ENCODE measurements around the gene HSDL1.
"Not testable (repeated sequence)": the region's sequence is repeated elsewhere in the genome, so short reads cannot be mapped to it uniquely, and the experiment has no call there.

The HSDL1 gene

DNA sequence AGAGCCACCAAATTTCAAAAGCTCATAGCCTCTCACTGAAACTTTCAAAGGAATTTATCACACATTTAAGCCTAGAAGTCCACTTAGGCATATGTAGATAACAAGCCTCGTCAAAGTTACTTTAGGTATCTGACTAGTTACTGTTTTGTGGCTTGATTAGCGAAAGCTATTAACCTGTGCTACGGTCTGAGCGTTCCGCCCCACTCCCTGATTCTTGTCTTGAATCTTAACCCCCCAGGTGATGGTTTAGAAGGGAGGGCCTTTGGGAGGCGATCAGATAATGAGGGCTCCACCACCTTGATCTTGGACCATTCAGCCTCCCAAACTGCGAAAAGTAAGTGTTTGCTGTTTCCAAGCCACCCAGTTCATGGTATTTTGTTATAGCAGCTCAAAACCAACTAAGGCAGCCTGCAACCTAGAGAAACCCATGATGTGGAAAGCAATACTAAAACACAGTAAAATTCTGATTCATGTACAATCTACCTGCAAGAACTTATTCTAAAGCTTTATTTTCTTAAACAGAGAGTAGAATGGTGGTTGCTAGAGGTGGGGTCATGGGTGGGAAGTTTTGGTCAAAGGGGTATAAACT, 7.1 kb downstream of the HSDL1 start:
- no peak for DNase-seq

DNA sequence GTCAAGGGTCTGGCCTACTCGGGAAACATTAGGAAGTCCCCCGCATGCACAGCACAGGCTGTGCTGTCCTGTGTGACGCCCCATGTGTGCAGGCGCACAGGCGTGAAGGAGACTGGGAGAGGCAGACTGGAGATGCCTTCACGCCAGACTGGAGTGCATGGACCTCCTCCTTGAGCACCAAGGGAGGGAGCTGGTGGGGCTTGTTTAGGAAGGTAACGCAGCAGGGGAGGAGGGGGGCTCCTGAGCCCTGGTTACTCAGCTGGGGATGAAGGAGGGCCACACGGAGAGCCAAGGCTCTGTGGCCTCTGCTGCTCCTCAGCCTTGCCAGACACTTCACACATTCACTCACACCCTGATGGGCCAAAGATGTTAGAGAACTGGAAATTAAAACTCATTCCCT, 7.7 kb downstream of the HSDL1 start:
- no peak for DNase-seq

DNA sequence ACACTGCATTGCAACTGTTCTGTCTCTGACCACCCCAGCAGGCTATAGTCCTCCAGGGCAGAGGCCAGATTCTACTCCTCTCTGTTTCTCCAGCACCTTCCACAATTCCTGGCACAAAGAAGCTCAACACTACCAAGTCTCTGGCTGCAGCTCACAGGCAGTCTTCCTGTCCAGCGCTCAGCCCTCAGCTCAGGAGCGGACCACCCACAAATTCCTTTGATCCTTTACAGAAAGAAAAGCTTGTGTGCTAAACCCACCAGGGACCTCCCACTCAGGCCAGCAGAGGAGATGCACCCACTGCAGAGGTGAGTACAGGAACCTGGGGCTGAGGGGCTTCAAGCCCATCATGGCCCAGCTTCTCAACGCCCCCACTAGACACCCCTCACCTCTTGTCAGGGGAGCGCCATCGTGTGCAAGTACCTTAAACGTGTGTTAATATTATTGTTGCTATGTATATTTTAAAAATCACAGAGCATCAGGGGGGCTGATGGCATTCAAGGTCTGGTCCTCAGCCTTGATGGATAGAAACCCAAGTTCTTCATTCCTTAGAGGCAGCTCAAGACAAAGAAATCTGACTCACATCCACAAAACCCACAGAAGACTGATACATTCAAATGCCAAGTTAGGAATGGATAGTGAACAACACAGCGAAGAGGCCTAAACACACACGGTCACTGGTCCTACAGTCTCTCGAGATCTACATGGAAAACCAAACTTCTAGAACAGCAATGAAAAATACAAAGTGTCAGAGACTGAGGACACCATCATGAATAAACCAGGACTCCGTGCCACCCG, 8.4 kb downstream of the HSDL1 start:
- DNase-seq = no peak

DNA sequence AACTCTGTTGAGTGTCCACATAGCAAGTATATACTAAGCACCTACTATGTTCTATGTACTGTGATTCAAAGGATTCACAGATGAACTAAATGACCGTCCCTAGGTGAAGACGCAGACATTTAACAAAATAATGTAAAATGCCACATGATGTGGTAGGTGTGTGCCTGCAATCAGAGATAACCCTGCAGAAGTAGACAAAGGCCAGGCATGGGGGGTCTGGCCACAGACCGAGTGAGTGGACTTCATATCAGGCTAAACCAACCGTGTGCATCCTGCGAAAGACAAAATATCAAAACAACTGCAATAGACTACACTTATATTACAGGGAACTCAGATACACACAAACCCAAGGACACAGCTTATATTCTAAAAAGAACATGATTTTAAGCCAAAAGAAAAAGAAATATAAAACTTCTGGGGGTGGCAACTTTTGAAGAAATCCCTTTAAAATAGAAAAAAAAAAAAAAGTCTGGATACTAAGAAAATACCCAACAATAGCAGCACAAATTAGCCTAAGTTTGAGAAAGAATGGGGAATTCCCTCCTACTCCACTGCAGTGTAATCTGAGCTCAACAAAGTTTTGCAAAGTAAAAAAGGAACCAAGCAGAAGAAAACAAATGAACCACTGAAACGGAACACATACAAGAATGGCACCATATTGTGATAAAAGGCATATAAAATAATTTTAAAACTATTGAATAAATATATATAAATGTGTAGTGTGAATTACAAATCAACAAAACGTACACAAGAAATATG, 12.3 kb downstream of the HSDL1 start:
- no peak for DNase-seq

DNA sequence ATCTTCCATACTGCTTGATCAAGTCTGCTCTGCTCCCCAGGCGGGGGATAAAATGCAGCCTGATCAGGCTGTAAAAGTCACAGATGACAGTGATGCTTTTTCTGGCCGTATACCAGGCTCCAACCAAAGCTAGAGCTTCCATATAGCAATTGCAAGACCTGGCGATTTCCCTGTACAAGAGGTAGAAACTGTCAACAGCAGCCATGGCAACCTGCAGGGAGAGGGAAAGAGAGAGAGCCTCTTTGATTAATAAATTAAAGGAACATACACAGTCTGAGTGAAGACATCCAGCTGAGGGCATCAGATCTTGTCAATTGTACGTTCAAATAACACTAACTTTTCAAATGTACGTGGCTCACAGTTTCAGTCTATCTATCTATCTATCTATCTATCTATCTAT, 13.9 kb downstream of the HSDL1 start:
- DNase-seq = no peak

DNA sequence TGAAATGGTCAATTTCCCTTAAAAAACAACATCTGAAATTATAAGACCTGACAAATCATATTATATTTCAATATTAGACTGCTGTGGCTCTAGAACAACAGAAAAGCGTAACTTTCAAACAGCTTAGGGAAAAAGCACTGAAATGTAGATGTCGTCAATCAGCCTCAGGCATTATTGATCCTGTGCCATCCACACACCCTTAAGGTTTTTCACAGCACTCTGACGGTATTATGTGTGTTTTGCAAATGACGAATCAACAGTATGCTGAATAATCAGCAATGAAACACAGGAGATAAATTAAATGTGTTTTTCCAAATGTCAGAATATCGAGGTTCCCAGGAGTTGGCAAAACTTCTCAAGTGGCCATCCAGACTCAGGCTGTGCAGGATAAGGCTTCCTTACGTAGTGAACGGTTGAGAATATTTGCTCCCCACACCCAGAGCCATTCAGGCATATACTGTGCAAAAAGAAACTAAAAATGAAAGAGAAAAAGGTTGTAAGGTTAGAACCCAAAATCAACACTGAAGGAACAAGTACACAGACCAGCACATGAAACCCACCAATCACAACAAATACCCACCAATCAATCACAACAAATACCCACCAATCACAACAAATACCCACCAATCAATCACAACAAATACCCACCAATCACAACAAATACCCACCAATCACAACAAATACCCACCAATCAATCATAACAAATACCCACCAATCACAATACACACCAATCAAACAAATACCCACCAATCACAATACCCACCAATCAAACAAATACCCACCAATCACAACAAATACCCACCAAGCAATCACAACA, 20.5 kb downstream of the HSDL1 start:
- no peak for DNase-seq

DNA sequence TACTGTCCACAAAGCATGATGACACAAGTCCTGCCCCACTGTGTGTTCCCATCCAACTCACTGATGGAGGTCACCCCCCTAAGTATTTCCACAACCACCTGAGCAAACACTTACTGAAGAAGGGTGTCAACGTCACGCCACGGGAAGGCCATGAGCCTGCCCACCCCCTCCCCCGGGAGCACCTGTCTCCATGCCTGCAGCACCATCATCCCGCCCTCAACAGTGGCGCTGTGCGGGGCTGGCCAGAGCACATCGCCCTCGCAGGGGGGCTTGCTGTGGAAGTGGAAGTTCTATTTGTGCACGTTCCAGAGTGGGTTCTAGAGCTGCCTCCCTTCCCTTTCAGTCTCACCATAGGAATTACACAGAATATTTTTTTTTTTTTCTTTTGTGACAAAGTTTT, 24.0 kb downstream of the HSDL1 start:
- DNase-seq = no peak

DNA sequence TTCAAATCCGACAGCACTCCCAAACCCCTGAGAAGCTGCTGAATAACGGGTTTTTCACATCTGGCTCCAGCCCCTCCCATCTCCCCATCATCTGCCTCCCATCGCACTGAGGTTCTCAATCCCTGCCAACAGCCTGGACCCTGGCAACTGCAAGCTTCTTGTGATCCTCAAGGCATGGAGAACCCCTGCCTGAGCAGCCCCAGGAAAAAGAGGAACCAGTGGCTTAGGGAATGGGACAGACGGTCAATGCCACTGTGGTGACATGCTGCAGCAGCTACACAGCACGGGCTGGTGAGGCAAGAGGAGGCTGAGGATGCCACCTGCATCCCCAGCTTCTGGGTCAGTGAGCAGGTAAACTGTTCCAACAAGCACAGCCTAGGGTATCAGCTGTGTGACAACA, 25.0 kb downstream of the HSDL1 start:
- no peak for DNase-seq

DNA sequence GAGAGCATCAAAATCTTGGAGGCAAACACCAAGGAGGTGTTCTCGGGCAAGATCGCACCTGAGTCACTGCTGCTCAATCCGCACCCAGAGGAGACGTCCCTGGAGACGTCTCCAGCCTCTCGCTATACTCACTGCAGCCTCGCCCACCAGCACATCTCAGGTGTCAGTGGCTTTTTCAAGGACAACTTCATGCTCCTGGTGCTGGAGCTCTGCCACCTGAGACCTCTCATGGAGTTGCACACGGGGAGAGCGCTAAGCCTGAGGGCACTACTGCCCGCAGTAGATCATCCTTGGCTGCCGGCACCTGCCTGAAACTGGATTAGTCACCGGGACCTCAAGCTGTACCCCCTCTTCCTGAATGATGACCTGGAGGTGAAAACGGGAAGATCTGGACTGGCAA, 25.6 kb downstream of the HSDL1 start:
- DNase-seq = no peak

DNA sequence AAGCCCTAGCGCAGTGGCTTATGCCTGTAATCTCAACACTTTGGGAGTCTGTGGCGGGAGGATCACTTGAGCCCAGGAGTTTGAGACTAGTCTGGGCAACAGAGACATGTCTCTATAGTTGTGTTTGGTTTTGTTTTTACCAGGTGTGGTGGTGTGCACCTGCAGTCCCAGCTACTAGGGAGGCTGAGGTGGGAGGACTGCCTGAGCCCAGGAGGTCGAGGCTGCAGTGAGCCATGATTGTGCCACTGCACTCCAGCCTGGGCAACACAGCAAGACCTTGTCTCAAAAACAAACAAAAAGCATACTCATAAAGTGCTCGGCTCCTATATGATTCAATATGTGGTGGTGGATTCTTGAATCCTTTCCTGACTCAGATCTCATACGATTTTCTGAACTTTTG, 26.7 kb downstream of the HSDL1 start:
- not testable (repeated sequence) for DNase-seq

DNA sequence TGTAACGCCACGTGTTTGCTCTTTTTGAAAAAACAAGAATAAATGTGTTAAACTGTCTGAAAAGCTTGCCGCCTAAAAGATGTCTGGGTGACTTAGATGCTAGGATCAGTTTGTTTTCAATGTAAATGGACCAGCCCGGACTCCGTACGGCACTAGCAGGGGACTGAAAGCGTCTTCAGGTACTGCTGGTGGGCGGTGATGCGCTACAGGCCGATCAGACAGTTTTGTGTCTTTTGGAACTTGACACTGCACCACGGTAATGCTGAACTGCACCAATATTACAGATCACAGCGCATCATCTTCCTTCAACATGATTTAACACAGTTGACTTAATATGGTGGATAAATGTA, 27.5 kb downstream of the HSDL1 start:
- DNase-seq = no peak

DNA sequence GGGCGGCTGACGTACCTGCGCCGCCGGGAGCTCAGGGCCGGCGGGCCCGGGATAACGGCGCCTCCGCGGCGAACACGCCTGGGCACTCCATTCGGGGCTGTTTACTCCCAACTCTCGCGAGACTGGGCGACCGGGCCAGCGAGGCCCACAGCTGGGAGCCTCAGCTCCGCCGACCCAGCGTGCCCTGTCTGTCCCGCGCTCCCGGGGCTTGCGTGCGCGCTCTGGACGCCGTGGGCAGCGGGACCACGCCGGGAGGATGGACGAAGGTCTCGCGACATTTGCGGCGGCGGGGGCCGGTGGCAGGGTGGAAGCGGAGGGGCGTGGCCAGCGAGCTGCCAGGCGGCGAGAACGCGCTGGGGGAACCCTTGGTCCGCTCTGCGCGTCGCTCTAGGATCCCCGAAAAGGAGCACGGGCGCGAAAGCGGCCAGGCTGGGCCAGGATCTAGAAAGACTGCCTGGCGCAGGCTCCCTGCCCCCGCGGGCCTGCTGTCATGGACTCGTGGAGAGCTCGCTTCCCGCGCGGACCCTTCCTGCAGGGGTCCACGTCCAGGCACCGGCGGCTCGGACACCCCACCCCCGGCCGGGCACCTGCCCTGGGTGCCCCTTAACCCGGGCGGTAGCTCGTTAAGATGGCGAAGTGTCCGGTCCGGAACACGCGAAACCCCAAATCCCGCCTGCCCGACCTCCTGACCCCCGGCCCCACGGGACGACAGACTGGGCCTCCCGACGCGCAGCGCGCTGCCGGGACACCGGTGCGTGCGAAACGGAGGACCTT, 28.1 kb downstream of the HSDL1 start, which contains the start of gene MBTPS1:
TSS of gene MBTPS1 (minus strand) at position 223 of the 774 bp plus-strand sequence. CDS start 15,159 bp downstream, outside the sequence.
- peak; percentile 89 to 91 for DNase-seq

DNA sequence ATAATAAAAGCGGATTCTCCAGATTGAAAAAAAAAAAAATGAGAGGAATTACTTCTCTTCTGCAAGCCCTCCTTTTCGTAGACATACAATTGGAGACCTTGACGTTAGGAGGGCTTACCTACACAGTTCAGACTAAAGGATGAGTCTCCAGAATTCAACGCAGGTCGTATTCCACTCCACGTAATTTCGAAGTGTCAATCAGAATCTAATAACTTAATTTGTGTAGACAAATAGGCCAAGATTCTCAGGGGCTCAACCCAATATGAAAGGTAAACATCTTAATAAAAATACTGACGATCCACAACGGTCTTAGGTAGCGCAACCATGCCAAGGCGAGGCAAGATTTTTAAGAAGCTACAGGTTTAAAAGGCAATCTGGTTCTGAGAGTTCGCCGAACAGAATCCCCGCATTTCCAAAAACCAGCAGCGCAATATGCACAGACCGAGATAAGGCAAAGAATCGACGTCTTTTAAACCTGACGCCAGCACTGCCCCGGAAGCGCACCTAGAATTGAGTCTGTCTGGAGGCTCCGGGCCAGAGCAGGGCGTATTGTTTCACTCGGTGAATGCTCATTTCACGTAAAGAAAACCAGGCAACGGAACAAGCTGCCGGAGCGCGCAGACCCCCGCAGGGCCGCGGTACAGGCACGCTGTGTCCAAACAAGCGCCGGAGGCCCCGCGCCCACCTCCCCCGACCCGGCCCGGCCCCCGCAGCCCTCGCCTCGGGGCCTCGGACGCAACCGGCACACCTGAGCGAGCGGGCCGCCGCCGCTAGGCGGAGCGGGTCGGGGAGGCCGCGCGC, 28.9 kb downstream of the HSDL1 start:
- no peak for DNase-seq

DNA sequence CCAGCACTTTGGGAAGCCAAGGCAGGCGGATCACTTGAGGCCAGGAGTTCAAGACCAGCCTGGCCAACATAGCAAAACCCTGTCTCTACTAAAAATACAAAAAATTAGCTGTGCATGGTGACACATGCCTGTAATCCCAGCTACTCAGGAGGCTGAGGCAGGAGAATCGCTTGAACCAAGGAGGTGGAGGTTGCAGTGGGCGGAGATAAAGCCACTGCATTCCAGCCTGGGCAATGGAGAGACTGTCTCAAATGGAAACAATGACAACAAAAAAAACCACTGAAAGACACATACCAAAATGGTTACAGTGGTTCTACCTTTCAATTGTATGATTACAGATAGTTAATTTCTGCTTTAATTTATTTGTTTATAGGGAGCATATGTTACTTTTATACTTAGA, 33.0 kb downstream of the HSDL1 start:
- DNase-seq = not testable (repeated sequence)

DNA sequence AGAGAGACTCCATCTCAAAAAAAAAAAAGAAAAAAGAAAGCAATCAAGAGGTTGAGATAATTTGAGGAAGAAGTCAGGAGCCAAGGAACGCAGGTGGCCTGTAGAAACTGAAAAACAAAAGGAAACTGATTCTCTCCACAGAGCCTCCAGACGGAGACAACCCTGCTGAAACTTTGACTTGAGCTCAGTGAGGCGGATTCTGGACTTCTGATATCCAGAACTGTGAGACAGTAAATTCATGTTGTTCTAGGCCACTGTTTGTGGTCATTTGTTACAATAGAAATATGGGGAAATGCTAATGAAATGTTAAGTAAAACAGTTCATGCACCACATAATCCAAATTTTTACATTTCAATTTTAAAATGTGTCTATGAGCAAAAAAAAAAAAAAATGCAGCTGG, 33.5 kb downstream of the HSDL1 start:
- no peak for DNase-seq

DNA sequence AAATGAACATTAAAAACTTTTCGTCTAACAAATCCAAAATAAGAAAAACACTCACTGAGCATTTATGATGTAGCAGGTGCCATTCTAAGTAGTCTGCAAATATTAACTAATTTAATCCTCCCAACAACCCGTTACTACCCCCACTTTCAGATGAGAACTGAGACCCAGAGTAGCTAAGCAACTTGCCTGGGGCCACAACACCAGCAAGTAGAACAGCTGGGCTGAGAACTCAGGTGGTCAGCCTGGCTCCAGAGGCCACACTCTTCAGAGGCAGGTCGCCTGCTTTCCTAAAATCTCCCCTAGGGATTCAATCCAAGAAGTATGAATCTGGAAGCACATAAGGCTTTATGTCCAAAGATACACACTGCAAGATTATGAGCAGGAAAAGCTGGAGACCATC, 34.5 kb downstream of the HSDL1 start:
- DNase-seq = no peak

DNA sequence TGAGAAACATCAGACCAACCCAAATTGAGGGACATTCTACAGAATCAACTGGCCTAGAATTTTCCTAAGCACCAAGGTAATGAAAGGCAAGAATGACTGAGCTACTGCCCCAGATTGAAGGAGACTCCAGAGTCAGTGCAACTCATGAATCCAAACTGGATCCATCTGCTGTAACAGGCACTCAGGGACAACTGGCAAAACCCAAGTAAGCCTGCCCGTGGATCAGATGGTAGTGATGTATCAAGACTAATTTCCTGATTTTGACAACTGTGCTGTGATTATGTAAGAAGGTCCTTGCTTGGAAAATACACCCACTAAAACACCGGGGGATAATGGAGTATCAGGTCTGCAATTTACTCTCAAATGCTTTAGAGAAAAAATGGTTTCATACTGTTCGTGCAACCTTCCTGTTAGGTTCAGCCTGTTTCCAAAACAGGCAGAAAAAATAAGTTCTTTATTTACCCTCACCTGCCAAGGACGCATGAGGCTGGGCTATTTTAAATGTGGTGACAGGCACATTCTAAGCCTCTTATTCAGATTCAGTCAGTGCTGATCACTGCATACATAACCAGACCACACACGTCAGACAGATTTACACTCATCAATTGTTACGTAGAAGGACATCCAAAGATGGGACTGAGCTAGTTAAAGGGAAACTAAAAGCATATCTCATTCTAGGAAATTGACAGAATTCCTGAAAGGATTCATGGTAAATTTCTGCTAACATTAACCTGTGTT, 35.2 kb downstream of the HSDL1 start:
- no peak for DNase-seq

DNA sequence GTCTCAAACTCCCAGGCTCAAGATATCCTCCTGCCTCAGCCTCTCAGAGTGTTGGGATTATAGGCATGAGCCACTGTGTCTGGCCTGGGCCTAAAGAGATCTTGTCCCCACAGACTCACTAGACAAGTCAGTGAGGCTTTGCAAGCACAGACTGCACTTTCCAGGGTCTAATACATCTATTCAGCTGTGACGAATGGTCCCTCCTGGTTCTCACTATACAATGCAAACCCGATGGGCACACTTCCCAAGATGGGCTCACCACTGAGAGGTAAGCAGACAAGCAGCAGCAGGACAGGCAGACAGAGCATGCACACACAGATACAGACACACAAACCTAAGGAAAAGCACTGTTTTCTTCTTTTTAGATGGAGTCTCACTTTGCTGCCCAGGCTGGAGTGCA, 37.1 kb downstream of the HSDL1 start:
- no peak for DNase-seq

DNA sequence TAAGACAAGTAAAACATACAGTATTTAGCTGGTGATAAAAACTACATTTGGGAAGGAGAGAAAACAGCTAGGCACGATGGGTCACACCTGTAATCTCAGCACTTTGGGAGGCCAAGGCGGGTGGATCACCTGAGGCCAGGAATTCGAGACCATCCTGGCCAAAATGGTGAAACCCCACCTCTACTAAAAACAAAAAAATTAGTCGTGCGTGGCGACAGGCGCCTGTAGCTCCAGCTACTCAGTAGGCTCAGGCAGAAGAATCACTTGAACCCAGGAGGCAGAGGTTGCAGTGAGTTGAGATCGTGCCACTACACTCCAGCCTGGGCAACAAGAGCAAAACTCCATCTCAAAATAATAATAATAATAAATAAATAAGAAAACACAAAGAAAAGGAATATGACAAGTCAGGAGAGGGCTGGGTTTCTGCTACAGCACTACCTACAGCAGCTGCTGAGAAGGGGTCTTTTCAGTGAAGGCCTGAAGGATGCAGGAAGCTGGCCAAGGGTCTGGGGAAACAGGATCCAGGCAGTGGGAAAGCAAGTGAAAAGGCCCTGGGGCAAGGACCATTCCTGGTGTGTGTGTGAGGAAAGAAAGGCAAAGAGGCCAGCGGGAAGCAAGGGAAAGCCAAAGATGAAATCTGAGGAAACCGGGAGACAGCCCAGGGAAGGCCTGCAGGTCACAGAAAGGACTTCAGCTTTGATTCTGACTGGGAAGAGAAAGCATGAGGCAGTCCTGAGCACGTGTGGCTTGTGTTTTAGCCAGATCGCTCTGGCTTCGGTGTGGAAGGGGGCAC, 38.8 kb downstream of the HSDL1 start:
- DNase-seq = no peak

DNA sequence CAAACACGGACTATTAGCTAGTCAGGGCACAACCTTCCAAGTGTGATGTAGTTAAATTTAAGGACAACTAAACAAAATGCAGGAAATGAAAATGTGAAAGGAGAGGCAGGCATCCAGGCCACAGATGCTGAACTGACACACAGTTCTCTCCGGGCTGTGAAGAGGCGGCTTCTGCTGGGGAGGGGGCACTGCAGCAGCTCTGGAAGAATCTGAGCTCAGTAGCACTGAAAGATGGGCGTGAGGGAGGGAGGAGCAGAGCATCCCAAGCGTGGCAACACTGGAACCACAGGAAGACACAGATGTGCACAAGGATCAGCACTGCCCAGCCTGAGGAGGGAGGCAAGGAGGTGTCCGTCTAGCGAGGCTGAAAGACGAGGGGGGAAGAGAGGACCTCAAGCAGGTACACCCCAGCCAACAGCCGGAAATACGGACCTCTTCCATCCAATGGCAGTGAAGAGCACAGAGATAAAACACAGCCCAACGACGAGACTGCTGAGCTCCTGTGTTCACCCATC, 39.6 kb downstream of the HSDL1 start:
- no peak for DNase-seq
